SH-SY5Y (cell line): ENCODE results near the gene PTPRK.

Experiments
- GATA2 ChIP-seq: IDR thresholded peaks from 2 replicates; pipeline ENCODE4 v1.6.1; 2011; ENCODE audit warnings: mild to moderate bottlenecking, low read depth, low read length
- GATA3 ChIP-seq: IDR thresholded peaks from 2 replicates; pipeline ENCODE4 v1.6.1; 2011; ENCODE audit warnings: low read depth, mild to moderate bottlenecking, low read length, moderate library complexity

GRCh38 chr6:128527375-128527774 lies 7.0 kb upstream of the PTPRK start:
- TF ChIP-seq GATA2 (no peak), GATA3 (no peak)
